ENCODE measurements around the gene HIVEP3. TPM values are rescaled to one million over a fixed set of nuclear protein-coding genes. Genes with fewer than 3 reads are reported as not detected.

Gene HIVEP3
- total RNA-seq, 1 experiment from 2014 or later = 6.0 TPM

- no peaks in the 10 kb centered on the region for H3K4me1 ChIP-seq (ENCODE audit: control insufficient read depth, insufficient read depth, low read length)
- in situ Hi-C loops (cut with HindIII; ENCODE audit: low pct_unique_long_range_greater_than_20kb, low sequenced_read_pairs) = no loop called here
- H3K27ac ChIP-seq (ENCODE audit: low read length) = no peak overlapping the region
- H3K4me3 ChIP-seq (ENCODE audit: low read depth in 2 of 2, low read length in 2 of 2) = no peak overlapping the region
- ChIA-PET POLR2A (interaction anchor here (0.6 kb wide), 2 partner anchors 105 to 187 kb away, joined by 4 read pairs; no protein-coding TSS in a partner anchor), CTCF (no interaction called here)
- BruUV-seq (replicated peaks) = no TSS peak
- ATAC-seq (no peak), DNase-seq (ENCODE audit: low read depth, low spot score) (no peak)
- H3K27me3 ChIP-seq (ENCODE audit: control insufficient read depth, insufficient read depth, low read length) = no peaks in the 10 kb centered on the region
- no peak for TF ChIP-seq TCF7L2 (IDR thresholded peaks at IDR 0.05; ENCODE audit: low read depth, low read length)
- no peak for TF ChIP-seq SIN3A (IDR thresholded peaks at IDR 0.05; ENCODE audit: borderline replicate concordance, insufficient read depth, low read depth, low read length)
- no peaks in the 10 kb centered on the region for H3K9me3 ChIP-seq (ENCODE audit: control insufficient read depth, insufficient read depth, low read depth, low read length)
- no peaks in the 10 kb centered on the region for H3K36me3 ChIP-seq (ENCODE audit: control insufficient read depth, insufficient read depth, low read length)
- intact Hi-C loops (cut with micrococcal nuclease; ENCODE audit: unreplicated experiment) = no loop called here
Measured at GRCh38 chr1:41789661-41790330, 128.9 kb downstream of the HIVEP3 start.

- TF ChIP-seq CTCF (IDR thresholded peaks at IDR 0.05) = no peak
- no peak for TF ChIP-seq REST (IDR thresholded peaks at IDR 0.05; ENCODE audit: insufficient read depth in 1 of 2, low read depth in 2 of 2, low read length in 1 of 2)
- TF ChIP-seq SIN3A (IDR thresholded peaks at IDR 0.05; ENCODE audit: borderline replicate concordance, insufficient read depth, low read depth, low read length) = no peak
- no peak for TF ChIP-seq POLR2AphosphoS5 (IDR thresholded peaks at IDR 0.05; ENCODE audit: low read depth, low read length)
- no peak for TF ChIP-seq TCF7L2 (IDR thresholded peaks at IDR 0.05; ENCODE audit: low read depth, low read length)
- ChIA-PET POLR2A (no interaction called here), CTCF (interaction anchor here (0.6 kb wide), 1 partner anchor 16 kb away, joined by 3 read pairs; no protein-coding TSS in a partner anchor)
- no peaks in the 10 kb centered on the region for H3K36me3 ChIP-seq (ENCODE audit: control insufficient read depth, insufficient read depth, low read length)
- in situ Hi-C loops (cut with HindIII; ENCODE audit: low pct_unique_long_range_greater_than_20kb, low sequenced_read_pairs) (no loop called here), intact Hi-C loops (cut with micrococcal nuclease; ENCODE audit: unreplicated experiment) (no loop called here)
- no peaks in the 10 kb centered on the region for H3K4me1 ChIP-seq (ENCODE audit: control insufficient read depth, insufficient read depth, low read length)
- no peaks in the 10 kb centered on the region for H3K27me3 ChIP-seq (ENCODE audit: control insufficient read depth, insufficient read depth, low read length)
- no TSS peak for BruUV-seq (replicated peaks)
- no peak for DNase-seq (ENCODE audit: low read depth, low spot score)
- H3K27ac ChIP-seq (ENCODE audit: low read length) = no peak overlapping the region
- no peak for ATAC-seq
- no peak overlapping the region for H3K4me3 ChIP-seq (ENCODE audit: low read depth in 2 of 2, low read length in 2 of 2)
- no peaks in the 10 kb centered on the region for H3K9me3 ChIP-seq (ENCODE audit: control insufficient read depth, insufficient read depth, low read depth, low read length)
Measured at GRCh38 chr1:41788427-41788826, 130.3 kb downstream of the HIVEP3 start.

GRCh38 chr1:41784531-41785274, 134.0 kb downstream of the HIVEP3 start:
- BruUV-seq (replicated peaks) = no TSS peak
- ChIA-PET CTCF (no interaction called here), POLR2A (no interaction called here)
- Histone ChIP-seq H3K27me3 (ENCODE audit: control insufficient read depth, insufficient read depth, low read length) (no peaks in the 10 kb centered on the region), H3K36me3 (ENCODE audit: control insufficient read depth, insufficient read depth, low read length) (no peaks in the 10 kb centered on the region), H3K4me3 (ENCODE audit: low read depth in 2 of 2, low read length in 2 of 2) (no peak overlapping the region), H3K9me3 (ENCODE audit: control insufficient read depth, insufficient read depth, low read depth, low read length) (no peaks in the 10 kb centered on the region), H3K27ac (ENCODE audit: low read length) (no peak overlapping the region), H3K4me1 (ENCODE audit: control insufficient read depth, insufficient read depth, low read length) (no peaks in the 10 kb centered on the region)
- ATAC-seq (no peak), DNase-seq (ENCODE audit: low read depth, low spot score) (no peak)
- in situ Hi-C loops (cut with HindIII; ENCODE audit: low pct_unique_long_range_greater_than_20kb, low sequenced_read_pairs) = no loop called here
- intact Hi-C loops (cut with micrococcal nuclease; ENCODE audit: unreplicated experiment) = no loop called here
- no peak for TF ChIP-seq TCF7L2 (IDR thresholded peaks at IDR 0.05; ENCODE audit: low read depth, low read length)
- TF ChIP-seq POLR2AphosphoS5 (IDR thresholded peaks at IDR 0.05; ENCODE audit: low read depth, low read length) = no peak
- TF ChIP-seq SIN3A (IDR thresholded peaks at IDR 0.05; ENCODE audit: borderline replicate concordance, insufficient read depth, low read depth, low read length) = no peak
- TF ChIP-seq CTCF (IDR thresholded peaks at IDR 0.05) = no peak
- TF ChIP-seq REST (IDR thresholded peaks at IDR 0.05; ENCODE audit: insufficient read depth in 1 of 2, low read depth in 2 of 2, low read length in 1 of 2) = no peak

Data from Panc1 (cell line).